Activated T-cell treated with anti-CD3 and anti-CD28 coated beads, Interleukin-2, amount 50 U/mL, for 24 hours (primary cell): ENCODE data around the gene ZFYVE28.

ENCODE experiments used
- DNase-seq: peaks from one replicate; pipeline ENCODE4 v3.0.0-alpha.2; 2020
- H3K27ac Mint-ChIP-seq: 2 replicates; pipeline ENCODE4 v1.8.0; 2020; ENCODE audit warnings: mild to moderate bottlenecking, mixed read lengths
- H3K27me3 Mint-ChIP-seq: 2 replicates; pipeline ENCODE4 v1.8.0; 2020; ENCODE audit warnings: mixed read lengths
- H3K36me3 Mint-ChIP-seq: 2 replicates; pipeline ENCODE4 v1.8.0; 2020; ENCODE audit warnings: low read depth, mixed read lengths
- H3K4me1 Mint-ChIP-seq: 2 replicates; pipeline ENCODE4 v1.8.0; 2020; ENCODE audit warnings: low read depth, mixed read lengths
- H3K4me3 Mint-ChIP-seq: 2 replicates; pipeline ENCODE4 v1.8.0; 2020; ENCODE audit warnings: mild to moderate bottlenecking, moderate library complexity, mixed read lengths
- H3K9me3 Mint-ChIP-seq: 2 replicates; pipeline ENCODE4 v1.8.0; 2020; ENCODE audit warnings: mixed read lengths

Gene ZFYVE28

DNA sequence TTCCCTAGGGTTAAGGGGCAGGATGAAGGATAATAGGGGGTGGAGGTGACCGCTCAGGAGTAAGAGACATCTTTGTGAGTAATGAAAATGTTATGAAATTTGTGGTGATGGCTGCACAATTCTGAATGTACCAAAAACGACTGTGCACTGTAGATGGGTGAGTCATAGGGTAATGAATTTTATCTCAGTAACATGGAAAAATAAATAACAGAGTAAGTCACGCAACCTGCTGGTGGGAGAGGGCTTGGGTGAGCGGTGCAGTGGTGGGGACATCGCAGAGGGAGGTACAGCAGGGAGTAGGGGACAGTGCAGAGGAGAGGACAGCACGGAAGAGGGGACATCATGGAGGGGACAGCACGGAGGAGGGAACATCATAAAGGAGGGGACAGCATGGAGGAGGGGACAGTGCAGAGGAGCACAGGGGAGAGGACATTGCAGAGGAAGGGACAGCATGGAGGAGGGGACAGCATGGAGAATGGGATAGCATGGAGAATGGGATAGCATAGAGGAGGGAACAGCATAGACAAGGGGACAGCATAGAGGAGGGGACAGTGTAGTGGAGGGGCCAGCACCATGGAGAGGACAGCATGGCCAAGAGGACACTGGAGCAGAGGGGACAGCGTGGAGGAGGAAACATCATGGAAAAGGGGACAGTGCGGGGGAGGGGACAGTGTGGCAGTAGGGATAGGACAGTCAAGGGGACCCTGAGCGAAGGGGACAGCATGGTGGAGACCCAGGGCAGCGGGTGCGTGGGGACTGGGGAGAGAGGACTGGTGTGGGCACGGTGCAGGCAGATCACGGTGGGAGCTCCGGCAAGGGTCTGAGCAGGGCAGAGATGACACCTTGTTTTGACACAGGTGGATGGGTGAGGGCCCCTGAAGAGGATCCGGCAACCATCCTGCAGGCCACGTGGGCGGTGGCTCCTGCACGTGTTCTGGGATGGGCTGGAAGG is 88.1 kb downstream of the ZFYVE28 start:
- peaks cover 33% of the 10 kb centered on the region for H3K36me3 Mint-ChIP-seq
- H3K4me3 Mint-ChIP-seq: no peak overlapping the region
- peaks cover 20% of the 10 kb centered on the region for H3K9me3 Mint-ChIP-seq
- H3K27me3 Mint-ChIP-seq: no peaks in the 10 kb centered on the region
- H3K4me1 Mint-ChIP-seq: no peaks in the 10 kb centered on the region
- H3K27ac Mint-ChIP-seq: no peak overlapping the region
- no peak for DNase-seq

DNA sequence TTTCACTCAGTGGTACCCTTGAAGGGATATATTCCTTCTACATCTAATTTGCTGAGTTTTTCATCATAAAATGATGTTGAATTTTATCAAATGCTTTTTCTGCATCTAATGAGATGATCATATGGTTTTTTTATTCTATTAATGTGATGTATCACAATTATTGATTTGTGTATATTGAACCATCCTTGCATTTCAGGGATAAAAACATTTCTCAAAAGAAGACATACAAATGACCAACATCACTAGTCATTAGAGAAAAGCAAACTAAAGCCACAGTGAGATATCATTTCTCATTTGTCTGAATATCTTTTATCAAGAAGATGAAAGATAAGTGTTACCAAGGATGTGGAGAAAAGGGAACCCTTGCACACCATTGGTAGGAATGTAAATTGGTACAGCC is 90.9 kb downstream of the ZFYVE28 start:
- Mint-ChIP-seq H3K27me3 (no peaks in the 10 kb centered on the region), H3K4me3 (no peak overlapping the region), H3K27ac (no peak overlapping the region), H3K9me3 (peaks cover 20% of the 10 kb centered on the region), H3K4me1 (no peaks in the 10 kb centered on the region), H3K36me3 (peaks cover 29% of the 10 kb centered on the region)
- no peak for DNase-seq

DNA sequence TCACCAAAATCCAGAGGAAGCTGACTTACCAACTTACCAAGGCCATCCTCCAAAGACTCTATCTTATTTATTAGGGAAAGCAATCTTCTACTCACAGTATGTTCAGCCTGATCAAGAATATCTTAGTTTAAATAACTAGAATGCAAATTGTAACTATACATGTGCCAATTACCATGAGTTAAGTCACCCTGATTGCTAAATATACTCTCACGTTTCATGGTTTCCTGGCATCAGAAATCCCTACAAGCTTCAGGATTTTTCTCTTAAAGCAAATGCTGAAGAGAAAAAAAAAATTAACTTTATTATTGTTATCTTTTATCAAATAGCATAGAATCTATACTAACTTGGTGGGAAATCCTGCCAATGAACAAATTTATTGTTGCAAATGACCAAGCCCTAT is 93.6 kb downstream of the ZFYVE28 start:
- H3K36me3 Mint-ChIP-seq: peaks cover 23% of the 10 kb centered on the region
- H3K27me3 Mint-ChIP-seq: no peaks in the 10 kb centered on the region
- H3K27ac Mint-ChIP-seq: no peak overlapping the region
- peaks cover 18% of the 10 kb centered on the region for H3K9me3 Mint-ChIP-seq
- H3K4me3 Mint-ChIP-seq: no peak overlapping the region
- no peak for DNase-seq
- H3K4me1 Mint-ChIP-seq: no peaks in the 10 kb centered on the region

DNA sequence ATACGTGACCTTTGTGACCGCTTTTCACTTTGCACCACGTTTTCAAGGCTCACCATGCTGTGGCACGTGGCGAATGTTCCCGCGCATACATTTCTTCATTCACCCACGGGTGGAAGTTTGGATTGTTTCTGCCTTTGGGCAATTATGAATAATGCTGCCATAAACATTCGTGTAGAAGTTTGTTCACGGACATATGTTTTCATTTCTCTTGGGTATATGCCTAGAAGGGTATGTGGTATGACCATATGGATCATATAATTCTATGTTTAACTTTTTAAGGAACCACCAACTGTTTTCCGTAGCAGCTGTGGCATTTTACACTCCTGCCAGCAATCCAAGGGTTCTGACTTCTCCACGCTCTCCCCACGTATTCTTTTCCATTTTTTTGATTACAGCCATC is 95.6 kb downstream of the ZFYVE28 start:
- no peak overlapping the region for H3K4me3 Mint-ChIP-seq
- H3K27ac Mint-ChIP-seq: no peak overlapping the region
- H3K36me3 Mint-ChIP-seq: peaks cover 5% of the 10 kb centered on the region
- H3K4me1 Mint-ChIP-seq: no peaks in the 10 kb centered on the region
- no peaks in the 10 kb centered on the region for H3K27me3 Mint-ChIP-seq
- no peak for DNase-seq
- peaks cover 11% of the 10 kb centered on the region for H3K9me3 Mint-ChIP-seq

DNA sequence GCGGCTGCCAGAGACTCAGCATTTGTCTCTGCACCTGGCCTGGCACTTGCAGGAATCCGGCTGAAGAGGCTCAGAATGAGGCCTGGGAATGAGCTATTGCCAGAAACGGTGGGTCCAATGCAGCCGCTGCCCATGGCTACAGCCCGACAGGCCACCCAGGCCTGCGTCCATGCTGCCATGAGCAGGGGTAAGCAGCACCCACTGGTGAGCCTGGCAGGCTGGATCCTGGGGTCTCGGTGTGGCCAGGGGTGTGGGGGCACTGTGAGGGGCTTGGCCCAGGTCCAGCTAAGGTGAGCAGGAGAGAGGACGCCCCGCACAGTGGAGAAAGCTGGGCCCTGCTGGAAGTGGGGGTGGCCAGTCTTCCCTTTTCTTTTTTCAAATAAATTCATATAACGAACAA is 96.2 kb downstream of the ZFYVE28 start:
- H3K36me3 Mint-ChIP-seq: no peaks in the 10 kb centered on the region
- H3K4me3 Mint-ChIP-seq: no peak overlapping the region
- H3K27me3 Mint-ChIP-seq: no peaks in the 10 kb centered on the region
- H3K9me3 Mint-ChIP-seq: peaks cover 6% of the 10 kb centered on the region
- DNase-seq: no peak
- no peak overlapping the region for H3K27ac Mint-ChIP-seq
- H3K4me1 Mint-ChIP-seq: no peaks in the 10 kb centered on the region

DNA sequence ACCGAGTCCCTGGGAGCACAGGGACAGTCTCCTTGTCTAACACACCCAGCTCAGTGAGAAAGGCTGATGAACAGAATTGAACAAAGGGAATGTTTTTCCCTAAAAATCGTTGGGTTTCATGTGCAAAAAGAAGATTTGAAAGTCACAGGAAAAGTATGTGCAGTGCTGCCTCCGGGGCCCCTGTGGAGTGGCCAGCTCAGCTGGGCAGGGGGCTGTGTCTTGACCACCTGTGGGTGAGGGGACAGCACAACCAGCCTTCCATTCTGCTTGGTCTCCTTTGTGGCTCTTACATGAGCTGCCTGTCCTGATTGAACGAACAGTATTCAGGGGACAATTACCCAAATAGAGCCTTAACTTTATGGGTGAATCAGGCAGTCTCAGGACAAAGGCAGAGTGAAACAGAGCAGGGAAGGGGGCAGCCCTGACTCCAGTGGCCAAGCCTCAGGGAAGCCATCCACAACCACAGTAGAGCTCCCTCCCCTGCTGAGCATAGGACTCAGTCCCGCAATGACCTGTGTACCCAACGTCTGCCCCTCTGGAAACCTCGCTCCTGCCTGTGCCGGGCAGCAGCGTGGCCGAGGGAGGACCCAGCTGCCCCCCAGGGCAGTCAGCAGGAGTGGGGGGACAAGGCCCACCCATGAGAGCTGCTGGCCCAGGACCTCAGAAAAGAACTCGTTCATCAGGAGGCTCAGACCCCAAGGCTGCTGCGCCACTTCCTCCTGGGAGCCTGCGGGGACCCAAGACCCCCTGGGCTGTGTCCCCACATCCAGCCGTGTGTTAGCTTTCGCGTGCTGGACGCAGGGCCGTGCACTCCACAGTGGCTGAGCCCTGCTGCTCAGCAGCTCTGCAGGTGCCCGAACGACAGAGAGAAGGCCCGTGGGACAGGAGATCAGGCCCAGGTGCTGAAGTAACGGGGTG is 96.9 kb downstream of the ZFYVE28 start:
- Mint-ChIP-seq H3K27ac (no peak overlapping the region), H3K27me3 (no peaks in the 10 kb centered on the region), H3K4me3 (no peak overlapping the region)

DNA sequence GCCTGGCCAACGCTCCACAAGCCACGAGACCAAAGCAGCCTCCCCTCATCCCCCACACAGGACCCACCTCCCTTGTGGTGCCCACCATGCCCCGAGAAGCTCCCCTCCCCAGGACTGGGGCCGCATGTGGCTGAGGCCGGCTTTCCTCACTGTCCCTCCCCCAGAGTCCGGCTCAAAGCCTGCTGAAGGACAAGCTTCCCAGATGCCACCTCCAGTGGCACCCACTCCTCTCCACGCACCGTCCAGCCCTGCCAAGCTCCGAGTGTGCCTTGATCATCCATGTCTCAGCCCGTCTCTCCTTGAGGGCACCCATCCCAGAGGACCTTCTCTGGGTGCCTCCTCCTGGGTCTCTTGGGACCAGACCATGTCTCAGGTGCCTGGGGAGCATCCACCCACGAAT is 97.7 kb downstream of the ZFYVE28 start:
- no peaks in the 10 kb centered on the region for H3K27me3 Mint-ChIP-seq
- DNase-seq: no peak
- no peaks in the 10 kb centered on the region for H3K36me3 Mint-ChIP-seq
- H3K4me1 Mint-ChIP-seq: no peaks in the 10 kb centered on the region
- no peaks in the 10 kb centered on the region for H3K9me3 Mint-ChIP-seq
- H3K4me3 Mint-ChIP-seq: no peak overlapping the region
- H3K27ac Mint-ChIP-seq: no peak overlapping the region

More for the DNA sequence above, 96.9 kb downstream of the ZFYVE28 start:
- peaks cover 4% of the 10 kb centered on the region for H3K9me3 Mint-ChIP-seq
- no peaks in the 10 kb centered on the region for H3K36me3 Mint-ChIP-seq
- no peaks in the 10 kb centered on the region for H3K4me1 Mint-ChIP-seq
- DNase-seq: no peak

DNA sequence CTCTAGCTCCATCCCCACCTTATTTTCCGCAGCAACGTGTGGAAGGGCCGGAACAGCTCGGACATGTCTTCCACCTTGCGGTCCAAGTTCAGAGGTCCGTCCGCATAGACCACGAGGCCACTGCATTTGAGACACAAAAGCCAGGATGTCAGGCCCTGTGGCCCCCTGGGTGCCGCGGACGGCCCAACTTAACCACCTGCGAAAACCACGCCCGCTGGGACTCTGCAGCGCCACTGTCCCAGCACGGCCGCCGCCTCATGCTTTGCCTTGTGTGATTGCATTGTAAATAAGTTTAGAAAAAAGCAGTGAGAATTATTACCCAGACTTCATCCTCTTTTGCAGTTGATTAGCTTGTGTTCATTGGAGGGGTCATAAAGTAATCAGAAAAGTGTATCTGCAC is 98.3 kb downstream of the ZFYVE28 start:
- no peak overlapping the region for H3K4me3 Mint-ChIP-seq
- H3K9me3 Mint-ChIP-seq: no peaks in the 10 kb centered on the region
- DNase-seq: no peak
- no peaks in the 10 kb centered on the region for H3K4me1 Mint-ChIP-seq
- H3K27me3 Mint-ChIP-seq: no peaks in the 10 kb centered on the region
- H3K36me3 Mint-ChIP-seq: no peaks in the 10 kb centered on the region
- H3K27ac Mint-ChIP-seq: no peak overlapping the region

DNA sequence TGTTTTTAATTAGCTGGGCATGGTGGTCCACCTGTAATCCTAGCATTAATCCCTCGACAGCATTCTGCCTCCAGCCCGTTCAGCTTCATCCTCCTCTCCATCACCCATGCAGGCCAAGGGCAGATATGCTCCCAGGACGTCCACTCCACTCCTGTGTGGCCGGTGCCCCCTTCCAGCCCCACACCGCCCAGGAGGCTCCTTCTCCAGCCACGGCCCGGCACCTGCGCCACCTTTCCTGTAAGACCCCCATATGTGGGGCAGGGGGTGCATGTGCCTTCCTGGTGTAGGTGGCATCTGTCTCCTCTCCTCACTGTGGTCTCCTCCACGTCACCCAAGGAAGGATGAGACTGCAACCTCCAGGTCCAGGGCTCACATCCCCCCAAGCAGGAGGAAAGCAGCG is 99.6 kb downstream of the ZFYVE28 start:
- H3K9me3 Mint-ChIP-seq: no peaks in the 10 kb centered on the region
- H3K4me3 Mint-ChIP-seq: no peak overlapping the region
- no peaks in the 10 kb centered on the region for H3K36me3 Mint-ChIP-seq
- no peaks in the 10 kb centered on the region for H3K4me1 Mint-ChIP-seq
- H3K27ac Mint-ChIP-seq: no peak overlapping the region
- DNase-seq: no peak
- no peaks in the 10 kb centered on the region for H3K27me3 Mint-ChIP-seq

DNA sequence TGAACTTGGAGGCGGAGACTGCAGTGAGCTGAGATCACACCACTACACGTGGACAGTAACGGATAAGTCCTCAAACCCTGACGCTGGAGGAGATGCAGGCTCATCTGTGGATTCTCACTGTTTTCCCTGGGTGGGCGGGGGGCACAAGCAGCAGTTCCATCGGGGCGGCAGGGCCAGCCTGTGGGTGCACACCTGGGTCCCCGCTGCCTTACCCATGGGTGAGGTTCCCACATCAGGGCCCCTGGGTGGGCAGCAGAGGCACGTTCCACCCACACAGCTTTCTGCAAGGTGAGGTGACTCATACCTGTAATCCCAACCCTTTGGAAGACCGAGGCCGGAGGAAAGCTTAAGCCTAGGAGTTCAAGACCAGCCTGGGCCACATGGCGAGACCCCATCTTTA is 100.0 kb downstream of the ZFYVE28 start:
- H3K4me3 Mint-ChIP-seq: no peak overlapping the region
- no peaks in the 10 kb centered on the region for H3K4me1 Mint-ChIP-seq
- no peaks in the 10 kb centered on the region for H3K9me3 Mint-ChIP-seq
- H3K27me3 Mint-ChIP-seq: no peaks in the 10 kb centered on the region
- no peak overlapping the region for H3K27ac Mint-ChIP-seq
- DNase-seq: no peak
- H3K36me3 Mint-ChIP-seq: no peaks in the 10 kb centered on the region

DNA sequence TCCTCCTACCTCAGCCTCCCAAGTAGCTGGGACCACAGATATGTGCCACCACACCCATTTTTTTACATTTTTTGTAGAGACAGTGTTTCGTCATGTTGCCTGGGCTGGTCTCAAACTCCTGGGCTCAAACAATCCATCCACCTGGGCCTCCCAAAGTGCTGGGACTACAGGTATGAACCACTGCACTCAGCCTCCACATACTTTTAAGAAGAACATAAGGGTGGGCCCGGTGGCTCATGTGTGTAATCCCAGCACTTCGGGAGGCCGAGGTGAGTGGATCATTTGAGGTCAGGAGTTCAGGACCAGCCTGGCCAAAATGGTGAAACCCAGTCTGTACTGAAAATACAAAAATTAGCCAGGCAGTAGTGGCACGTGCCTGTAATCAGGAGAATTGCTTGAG is 105.1 kb downstream of the ZFYVE28 start:
- Mint-ChIP-seq H3K36me3 (peaks cover 6% of the 10 kb centered on the region), H3K27ac (no peak overlapping the region), H3K9me3 (peaks cover 4% of the 10 kb centered on the region), H3K4me3 (no peak overlapping the region), H3K4me1 (no peaks in the 10 kb centered on the region), H3K27me3 (no peaks in the 10 kb centered on the region)
- no peak for DNase-seq

DNA sequence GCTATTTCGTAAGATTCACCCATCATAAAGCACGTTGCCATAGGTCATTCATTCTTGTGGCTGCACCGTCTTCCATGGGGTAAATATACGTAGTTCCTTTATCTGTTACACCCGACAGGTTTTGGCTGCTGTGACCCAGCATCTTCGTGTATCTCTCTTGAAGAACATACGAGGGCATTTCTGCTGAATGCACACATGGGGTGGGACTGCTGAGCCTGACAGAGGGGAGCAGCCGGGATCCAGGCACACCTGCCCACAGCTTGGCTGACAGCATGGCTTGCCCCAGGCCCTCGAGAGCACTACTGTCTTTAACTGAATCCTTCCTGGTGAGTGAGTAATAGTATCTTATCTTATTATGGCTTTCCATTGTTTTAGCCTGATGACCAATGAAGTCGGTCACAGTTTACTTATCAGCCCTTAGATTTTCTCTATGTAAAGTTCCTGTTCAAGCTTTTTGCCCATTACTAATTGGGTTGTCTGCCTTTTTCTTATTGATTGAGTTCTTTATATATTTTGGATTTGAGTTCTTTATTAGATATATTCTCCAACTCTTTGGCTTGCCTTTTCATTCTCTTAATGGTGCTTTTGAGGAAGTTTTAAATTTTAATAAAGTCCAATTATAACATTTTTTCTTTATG is 111.6 kb downstream of the ZFYVE28 start:
- no peak overlapping the region for H3K27ac Mint-ChIP-seq
- peaks cover 15% of the 10 kb centered on the region for H3K36me3 Mint-ChIP-seq
- peaks cover 9% of the 10 kb centered on the region for H3K9me3 Mint-ChIP-seq
- no peak overlapping the region for H3K4me3 Mint-ChIP-seq
- no peaks in the 10 kb centered on the region for H3K27me3 Mint-ChIP-seq
- no peak for DNase-seq
- no peaks in the 10 kb centered on the region for H3K4me1 Mint-ChIP-seq

DNA sequence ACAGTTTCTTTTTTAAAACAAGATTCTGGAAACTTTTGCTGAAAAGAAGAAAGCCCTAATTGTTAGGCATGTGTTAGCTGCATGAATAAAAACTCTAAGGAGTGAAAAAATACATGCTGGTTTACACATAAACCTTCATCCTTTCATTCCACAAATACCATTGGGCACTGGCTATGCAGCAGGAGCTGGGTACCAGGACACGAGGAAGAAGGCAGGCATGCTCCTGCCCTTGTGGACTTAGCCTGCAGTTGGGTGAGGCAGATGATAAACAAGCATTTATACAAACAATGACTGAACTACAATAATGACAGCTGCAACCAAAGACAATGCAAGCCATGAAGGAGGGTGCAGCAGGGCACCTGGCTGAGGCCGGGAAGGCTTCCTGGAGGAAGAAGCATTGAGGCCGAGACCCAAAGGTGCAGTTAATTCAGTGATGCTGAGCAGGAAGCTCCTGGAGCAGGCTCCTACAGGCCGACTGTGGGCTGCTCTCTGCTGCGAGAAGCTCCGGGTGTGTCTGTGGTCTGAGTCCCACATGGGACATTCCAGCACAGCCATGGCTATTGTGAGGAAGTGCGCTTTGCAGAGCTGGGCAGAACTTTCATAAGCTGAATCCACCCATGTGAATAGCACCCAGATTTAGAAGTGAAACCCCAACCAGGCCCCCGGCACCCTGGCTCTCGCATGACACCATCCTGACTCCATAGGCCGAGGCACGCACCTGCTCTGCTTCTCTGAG is 112.5 kb downstream of the ZFYVE28 start:
- no peak for DNase-seq
- H3K27ac Mint-ChIP-seq: no peak overlapping the region
- H3K27me3 Mint-ChIP-seq: no peaks in the 10 kb centered on the region
- H3K9me3 Mint-ChIP-seq: peaks cover 9% of the 10 kb centered on the region
- H3K4me1 Mint-ChIP-seq: no peaks in the 10 kb centered on the region
- H3K4me3 Mint-ChIP-seq: no peak overlapping the region
- H3K36me3 Mint-ChIP-seq: peaks cover 15% of the 10 kb centered on the region
